GM12891 (cell line): ENCODE results near the gene AFAP1.

Source experiments
- POLR2A ChIP-seq: IDR thresholded peaks from 2 replicates; pipeline ENCODE4 v1.6.1; 2011; ENCODE audit warnings: low read depth, low read length, control low read depth
- POLR2AphosphoS5 ChIP-seq: IDR thresholded peaks from 2 replicates; pipeline ENCODE4 v1.6.1; 2011; ENCODE audit warnings: low read depth, low read length, control low read depth
- SPI1 ChIP-seq: IDR thresholded peaks from 2 replicates; pipeline ENCODE4 v1.6.1; 2011; ENCODE audit warnings: low read depth, low read length, control low read depth
- TAF1 ChIP-seq: IDR thresholded peaks from 2 replicates; pipeline ENCODE4 v1.6.1; 2011; ENCODE audit warnings: low read depth, low read length, control low read depth

DNA sequence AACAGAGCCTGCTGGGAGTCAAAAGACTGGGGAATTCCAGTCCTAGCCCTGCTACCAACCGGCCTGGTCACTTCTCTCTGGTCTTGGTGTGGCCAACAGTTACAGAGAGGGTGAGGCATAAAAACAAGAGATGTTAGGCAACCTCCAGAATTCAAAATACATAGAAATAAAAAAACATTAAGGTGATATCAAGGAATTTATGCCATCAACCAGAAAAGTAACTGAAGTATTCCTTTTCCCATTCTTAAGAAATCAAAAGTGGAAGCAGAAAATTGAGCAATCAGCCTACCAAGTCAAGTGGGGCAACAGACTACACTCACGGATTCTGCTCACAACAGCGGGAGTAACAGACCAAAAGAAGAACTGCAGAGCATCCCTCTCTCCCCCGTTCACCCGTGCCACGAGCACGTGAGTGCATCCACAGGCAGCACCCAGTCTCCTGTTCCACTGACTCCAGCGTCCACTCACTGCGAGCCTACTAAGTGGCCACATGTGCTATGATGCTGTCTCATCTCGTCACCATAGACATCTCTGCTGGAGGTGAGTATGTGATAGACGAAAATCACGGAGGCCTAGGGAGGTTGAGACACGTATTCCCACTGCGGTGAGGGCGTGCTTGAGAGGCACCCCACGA lies 29.3 kb downstream of the AFAP1 start:
- TF ChIP-seq POLR2AphosphoS5 (no peak), POLR2A (no peak), TAF1 (no peak), SPI1 (no peak)
